Measurements from ENCODE around the gene TXN. TPM values are rescaled to one million over a fixed set of nuclear protein-coding genes. Genes with fewer than 3 reads are reported as not detected.
"Not testable (repeated sequence)": the region's sequence is repeated elsewhere in the genome, so short reads cannot be mapped to it uniquely, and the experiment has no call there.

Gene TXN
- total RNA-seq, 1 donor from 2014 or later, result 191 TPM

DNA sequence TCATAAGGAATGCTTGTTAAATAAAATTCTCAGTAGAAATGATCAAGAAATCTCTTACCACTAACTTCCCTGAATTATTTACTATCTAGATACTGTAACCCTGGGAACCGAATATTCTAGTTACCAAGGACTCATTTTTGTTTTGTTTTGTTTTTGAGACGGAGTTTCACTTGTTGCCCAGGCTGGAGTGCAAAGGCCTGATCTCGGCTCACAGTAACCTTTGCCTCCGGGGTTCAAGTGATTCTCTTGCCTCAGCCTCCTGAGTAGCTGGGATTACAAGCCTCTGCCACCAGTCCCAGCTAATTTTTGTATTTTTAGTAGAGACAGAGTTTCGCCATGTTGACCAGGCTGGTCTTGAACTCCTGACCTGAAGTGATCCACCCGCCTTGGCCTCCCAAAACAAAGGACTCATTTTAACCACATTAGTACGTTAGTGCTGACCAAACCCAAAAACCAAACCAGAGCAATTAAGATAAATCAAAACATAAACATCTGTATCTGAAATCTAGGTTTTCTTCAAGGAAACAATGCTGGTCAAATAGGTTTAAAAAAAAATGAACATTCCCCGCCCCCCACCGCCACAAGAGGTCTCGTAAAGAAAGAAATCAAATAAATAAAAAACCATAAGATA is 3.7 kb downstream of the TXN start:
- peak overlapping the region; percentile 78 for H3K27ac Mint-ChIP-seq (ENCODE audit: unreplicated experiment)
- no peak for DNase-seq (ENCODE audit: extremely low spot score, unreplicated experiment)

DNA sequence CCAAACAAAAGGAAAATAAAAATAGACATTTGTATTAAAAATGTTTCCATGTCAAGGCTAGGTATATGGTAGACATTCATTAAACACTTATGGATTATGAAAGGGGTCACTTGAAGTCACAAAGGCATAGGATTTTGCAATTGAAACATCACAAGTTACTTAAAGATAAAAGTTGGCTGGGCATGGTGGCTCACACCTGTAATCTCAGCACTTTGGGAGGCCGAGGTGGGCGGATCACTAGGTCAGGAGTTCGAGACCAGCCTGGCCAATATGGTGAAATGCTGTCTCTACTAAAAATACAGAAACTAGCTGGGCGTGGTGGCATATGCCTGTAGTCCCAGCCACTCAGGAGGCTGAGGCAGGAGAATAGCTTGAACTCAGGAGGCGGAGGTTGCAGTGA is 4.5 kb downstream of the TXN start:
- Mint-ChIP-seq H3K27ac (ENCODE audit: unreplicated experiment) (peak overlapping the region; percentile 78), H3K4me1 (ENCODE audit: unreplicated experiment) (peaks cover 38% of the 10 kb centered on the region)
- H3K9me3 Mint-ChIP-seq (ENCODE audit: unreplicated experiment); H3K27me3 Mint-ChIP-seq (ENCODE audit: unreplicated experiment); H3K36me3 Mint-ChIP-seq (ENCODE audit: unreplicated experiment); H3K4me3 Mint-ChIP-seq (ENCODE audit: unreplicated experiment); DNase-seq (ENCODE audit: extremely low spot score, unreplicated experiment): not testable (repeated sequence)

More for the DNA sequence above, 3.7 kb downstream of the TXN start:
- H3K36me3 Mint-ChIP-seq (ENCODE audit: unreplicated experiment), result peaks cover 4% of the 10 kb centered on the region
- peaks cover 46% of the 10 kb centered on the region for H3K4me1 Mint-ChIP-seq (ENCODE audit: unreplicated experiment)
- no peak overlapping the region for H3K4me3 Mint-ChIP-seq (ENCODE audit: unreplicated experiment)
- H3K9me3 Mint-ChIP-seq (ENCODE audit: unreplicated experiment), result no peaks in the 10 kb centered on the region
- TF ChIP-seq, protein P1, sequence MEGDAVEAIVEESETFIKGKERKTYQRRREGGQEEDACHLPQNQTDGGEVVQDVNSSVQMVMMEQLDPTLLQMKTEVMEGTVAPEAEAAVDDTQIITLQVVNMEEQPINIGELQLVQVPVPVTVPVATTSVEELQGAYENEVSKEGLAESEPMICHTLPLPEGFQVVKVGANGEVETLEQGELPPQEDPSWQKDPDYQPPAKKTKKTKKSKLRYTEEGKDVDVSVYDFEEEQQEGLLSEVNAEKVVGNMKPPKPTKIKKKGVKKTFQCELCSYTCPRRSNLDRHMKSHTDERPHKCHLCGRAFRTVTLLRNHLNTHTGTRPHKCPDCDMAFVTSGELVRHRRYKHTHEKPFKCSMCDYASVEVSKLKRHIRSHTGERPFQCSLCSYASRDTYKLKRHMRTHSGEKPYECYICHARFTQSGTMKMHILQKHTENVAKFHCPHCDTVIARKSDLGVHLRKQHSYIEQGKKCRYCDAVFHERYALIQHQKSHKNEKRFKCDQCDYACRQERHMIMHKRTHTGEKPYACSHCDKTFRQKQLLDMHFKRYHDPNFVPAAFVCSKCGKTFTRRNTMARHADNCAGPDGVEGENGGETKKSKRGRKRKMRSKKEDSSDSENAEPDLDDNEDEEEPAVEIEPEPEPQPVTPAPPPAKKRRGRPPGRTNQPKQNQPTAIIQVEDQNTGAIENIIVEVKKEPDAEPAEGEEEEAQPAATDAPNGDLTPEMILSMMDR (IDR thresholded peaks at IDR 0.05), result no peak
- no peaks in the 10 kb centered on the region for H3K27me3 Mint-ChIP-seq (ENCODE audit: unreplicated experiment)

DNA sequence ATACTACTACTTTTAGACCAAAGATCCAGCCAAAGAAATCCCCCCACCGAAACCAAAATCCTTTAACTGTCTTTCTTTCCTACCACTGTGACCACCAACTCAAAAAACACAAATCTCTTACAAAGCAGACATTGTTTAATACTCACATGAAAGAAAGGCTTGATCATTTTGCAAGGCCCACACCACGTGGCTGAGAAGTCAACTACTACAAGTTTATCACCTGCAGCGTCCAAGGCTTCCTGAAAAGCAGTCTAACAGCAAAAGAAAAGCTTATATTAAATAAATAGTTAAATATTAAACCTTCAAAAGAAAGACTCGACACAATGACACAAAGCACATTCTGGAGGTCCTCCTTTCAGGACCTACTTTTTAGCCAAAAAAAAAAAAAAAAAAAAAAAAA is 5.1 kb downstream of the TXN start:
- no peak overlapping the region for H3K27ac Mint-ChIP-seq (ENCODE audit: unreplicated experiment)
- peaks cover 38% of the 10 kb centered on the region for H3K4me1 Mint-ChIP-seq (ENCODE audit: unreplicated experiment)
- H3K4me3 Mint-ChIP-seq (ENCODE audit: unreplicated experiment), result no peak overlapping the region
- TF ChIP-seq, protein P1 (IDR thresholded peaks at IDR 0.05), result no peak
- peaks cover 10% of the 10 kb centered on the region for H3K36me3 Mint-ChIP-seq (ENCODE audit: unreplicated experiment)
- no peaks in the 10 kb centered on the region for H3K9me3 Mint-ChIP-seq (ENCODE audit: unreplicated experiment)
- no peak for DNase-seq (ENCODE audit: extremely low spot score, unreplicated experiment)
- no peaks in the 10 kb centered on the region for H3K27me3 Mint-ChIP-seq (ENCODE audit: unreplicated experiment)

DNA sequence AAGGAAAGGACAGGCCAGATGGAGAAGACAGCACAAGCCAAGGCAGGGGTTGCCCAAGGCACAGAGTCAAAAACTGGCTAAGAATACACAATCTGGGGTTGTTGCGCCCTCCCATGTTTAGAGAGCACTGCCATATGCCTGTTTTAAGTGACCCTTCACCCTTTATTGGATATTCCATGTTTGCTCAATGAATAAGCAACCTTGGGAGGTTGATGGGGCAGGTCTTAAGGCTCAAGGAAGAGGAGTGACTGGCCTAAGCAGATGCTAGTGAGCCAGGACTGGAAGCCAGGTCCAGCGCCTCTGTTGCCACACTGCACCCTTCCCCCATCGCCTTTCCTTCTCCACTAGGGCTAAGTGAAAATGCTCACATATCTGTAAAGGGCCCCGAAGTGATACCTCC is 6.7 kb downstream of the TXN start:
- DNase-seq (ENCODE audit: extremely low spot score, unreplicated experiment), result no peak
- Mint-ChIP-seq H3K27ac (ENCODE audit: unreplicated experiment) (no peak overlapping the region), H3K27me3 (ENCODE audit: unreplicated experiment) (no peaks in the 10 kb centered on the region), H3K9me3 (ENCODE audit: unreplicated experiment) (no peaks in the 10 kb centered on the region), H3K36me3 (ENCODE audit: unreplicated experiment) (peaks cover 15% of the 10 kb centered on the region), H3K4me1 (ENCODE audit: unreplicated experiment) (peaks cover 31% of the 10 kb centered on the region), H3K4me3 (ENCODE audit: unreplicated experiment) (no peak overlapping the region)
- TF ChIP-seq, protein P1 (IDR thresholded peaks at IDR 0.05), result no peak

DNA sequence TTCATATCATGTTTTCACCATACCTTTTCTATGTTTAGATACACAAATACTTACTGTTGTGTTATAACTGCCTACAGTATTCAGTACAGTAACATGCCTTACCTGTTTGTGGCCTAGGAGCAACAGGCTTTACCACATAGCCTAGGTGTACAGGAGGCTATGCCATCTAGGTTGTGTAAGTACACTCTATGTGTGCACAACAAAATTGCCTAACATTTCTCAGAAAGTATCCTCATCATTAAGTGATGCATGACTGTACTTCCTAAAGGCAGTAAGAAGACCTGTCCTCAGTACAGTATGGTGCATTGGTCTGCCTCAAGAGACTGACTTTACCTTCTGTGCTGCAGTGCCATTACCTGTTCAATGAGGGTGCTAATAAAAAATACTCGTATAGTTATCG is 7.9 kb downstream of the TXN start:
- no peaks in the 10 kb centered on the region for H3K27me3 Mint-ChIP-seq (ENCODE audit: unreplicated experiment)
- no peaks in the 10 kb centered on the region for H3K9me3 Mint-ChIP-seq (ENCODE audit: unreplicated experiment)
- H3K36me3 Mint-ChIP-seq (ENCODE audit: unreplicated experiment), result peaks cover 23% of the 10 kb centered on the region
- no peak for DNase-seq (ENCODE audit: extremely low spot score, unreplicated experiment)
- no peak overlapping the region for H3K27ac Mint-ChIP-seq (ENCODE audit: unreplicated experiment)
- TF ChIP-seq, protein P1 (IDR thresholded peaks at IDR 0.05), result no peak
- H3K4me1 Mint-ChIP-seq (ENCODE audit: unreplicated experiment), result peaks cover 19% of the 10 kb centered on the region
- no peak overlapping the region for H3K4me3 Mint-ChIP-seq (ENCODE audit: unreplicated experiment)

Measured in osteocyte (in vitro differentiated cells).